Activated naive CD4-positive, alpha-beta T cell treated with anti-CD3 and anti-CD28 coated beads for 36 hours (primary cell): Measurements from ENCODE around the gene COQ3. TPM values are rescaled to one million over a fixed set of nuclear protein-coding genes. Genes with fewer than 3 reads are reported as not detected.

Experiments used
- total RNA-seq, 2 experiments: library from RNA; stranded (reverse); gene quantifications; one replicate each; pipeline ENCODE4 v1.2.3, GENCODE V29; 2021

COQ3 gene
- total RNA-seq, 2 experiments from 2014 or later: 17.4 to 17.7 TPM

Other genes starting within 250 kb of the COQ3 start
- gene FAXC, start 44.5 kb downstream of the COQ3 start, total RNA-seq: not detected
- gene PNISR, start 31.1 kb upstream of the COQ3 start, total RNA-seq: 100 to 1,000 TPM; 158 to 159 TPM
- gene USP45, start 121.2 kb upstream of the COQ3 start, total RNA-seq: 10 to 100 TPM; 13.2 to 13.8 TPM
- gene CCNC, start 174.5 kb upstream of the COQ3 start, total RNA-seq: 10 to 100 TPM; 51.6 to 51.8 TPM
- not detected for gene PRDM13, start 212.6 kb upstream of the COQ3 start, total RNA-seq